DOHH2 (cell line): ENCODE results near the gene FGFR3.
A peak's percentile ranks its signal among the peaks of the same experiment; 100 is the strongest.

Experiments used
- H3F3A ChIP-seq: fragments of 200-600 bp; sonication (generic), shearing (Covaris generic); 2 replicates; pipeline ENCODE4 v1.6.0; 2016; ENCODE audit warnings: antibody characterized with exemption, mild to moderate bottlenecking; ENCODE audit not compliant: control insufficient read depth, insufficient read depth
- H3K27ac ChIP-seq: fragments of 200-600 bp; sonication (generic); 2 replicates; pipeline ENCODE4 v1.5.1; 2014; ENCODE audit warnings: low read depth, mild to moderate bottlenecking, low read length, moderate library complexity
- H3K27me3 ChIP-seq: fragments of 200-600 bp; sonication (generic); 2 replicates; pipeline ENCODE4 v1.6.1; 2014; ENCODE audit warnings: mild to moderate bottlenecking, low read length, mixed read lengths; ENCODE audit not compliant: control insufficient read depth
- H3K36me3 ChIP-seq: fragments of 200-600 bp; sonication (generic); 2 replicates; pipeline ENCODE4 v1.6.1; 2014; ENCODE audit warnings: mild to moderate bottlenecking, low read length, moderate library complexity, mixed read lengths; ENCODE audit not compliant: control insufficient read depth
- H3K4me1 ChIP-seq: fragments of 200-600 bp; sonication (generic); 2 replicates; pipeline ENCODE4 v1.6.1; 2014; ENCODE audit warnings: mild to moderate bottlenecking, low read length, mixed read lengths; ENCODE audit not compliant: control insufficient read depth
- H3K4me2 ChIP-seq: fragments of 200-600 bp; sonication (generic); 2 replicates; pipeline ENCODE4 v1.6.0; 2014; ENCODE audit warnings: mild to moderate bottlenecking, low read length, moderate library complexity
- H3K4me3 ChIP-seq: fragments of 200-600 bp; sonication (generic); 2 replicates; pipeline ENCODE4 v1.5.1; 2014; ENCODE audit warnings: mild to moderate bottlenecking, low read length, mixed read lengths
- H3K79me2 ChIP-seq: fragments of 200-600 bp; sonication (generic); 2 replicates; pipeline ENCODE4 v1.6.1; 2014; ENCODE audit warnings: mild to moderate bottlenecking, low read length, mixed read lengths; ENCODE audit not compliant: control insufficient read depth
- H3K9me2 ChIP-seq: fragments of 200-600 bp; sonication (generic); replicated peaks from 2 replicates; pipeline ENCODE4 v1.6.1; 2014; ENCODE audit warnings: mild to moderate bottlenecking, low read length, mixed read lengths; ENCODE audit not compliant: control insufficient read depth
- H3K9me3 ChIP-seq: fragments of 200-600 bp; sonication (generic); 2 replicates; pipeline ENCODE4 v1.6.1; 2014; ENCODE audit warnings: antibody characterized with exemption, low read length, mixed read lengths; ENCODE audit not compliant: control insufficient read depth, insufficient read depth
- H4K20me1 ChIP-seq: fragments of 200-600 bp; sonication (generic); 2 replicates; pipeline ENCODE4 v1.6.0; 2014; ENCODE audit warnings: low read depth, mild to moderate bottlenecking, antibody characterized with exemption, low read length, moderate library complexity; ENCODE audit not compliant: control insufficient read depth, insufficient read depth
- CTCF ChIP-seq: fragments of 200-600 bp; sonication (generic); IDR thresholded peaks from one replicate; pipeline ENCODE4 v1.5.1; 2014; ENCODE audit warnings: antibody characterized with exemption, mild to moderate bottlenecking, low read depth, low read length; ENCODE audit not compliant: poor library complexity, severe bottlenecking
- EZH2phosphoT487 ChIP-seq: fragments of 200-600 bp; sonication (generic); IDR thresholded peaks from 2 replicates; pipeline ENCODE4 v1.6.1; 2017; ENCODE audit warnings: borderline replicate concordance, mild to moderate bottlenecking, antibody characterized with exemption, low read length, moderate library complexity, mixed read lengths

FGFR3 gene

DNA sequence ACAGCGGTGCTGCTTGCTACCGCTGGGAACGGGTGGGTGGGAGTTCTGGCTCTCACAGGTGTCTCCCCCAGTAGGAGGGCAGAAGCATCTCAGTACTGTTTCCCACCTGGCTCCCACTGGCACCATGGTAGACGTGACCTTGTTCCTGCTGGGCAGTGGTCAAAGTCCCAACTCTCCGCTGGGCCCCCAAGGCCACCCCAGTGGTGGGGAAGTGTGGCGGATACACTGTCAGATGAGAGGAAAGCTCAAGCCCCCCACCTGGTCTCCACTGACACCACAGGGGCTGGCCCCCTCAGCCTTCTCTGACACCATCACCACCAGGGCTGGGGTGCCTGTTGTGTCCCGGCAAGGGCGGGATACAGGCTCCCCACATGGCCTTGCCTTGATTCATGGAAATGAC, 38.2 kb downstream of the FGFR3 start:
- no peak overlapping the region for H3K27ac ChIP-seq
- H3K9me3 ChIP-seq = no peaks in the 10 kb centered on the region
- H4K20me1 ChIP-seq = no peaks in the 10 kb centered on the region; the same call in 1 of the 2 replicates
- no peaks in the 10 kb centered on the region for H3K9me2 ChIP-seq
- no peak overlapping the region for H3K4me2 ChIP-seq
- peaks cover 19% of the 10 kb centered on the region for H3K4me1 ChIP-seq
- no peak overlapping the region for H3K4me3 ChIP-seq
- no peaks in the 10 kb centered on the region for H3K27me3 ChIP-seq
- H3K79me2 ChIP-seq = no peaks in the 10 kb centered on the region; the same call in 1 of the 2 replicates
- no peaks in the 10 kb centered on the region for H3F3A ChIP-seq
- TF ChIP-seq CTCF (no peak), EZH2phosphoT487 (no peak)
- peaks cover 60% of the 10 kb centered on the region for H3K36me3 ChIP-seq

DNA sequence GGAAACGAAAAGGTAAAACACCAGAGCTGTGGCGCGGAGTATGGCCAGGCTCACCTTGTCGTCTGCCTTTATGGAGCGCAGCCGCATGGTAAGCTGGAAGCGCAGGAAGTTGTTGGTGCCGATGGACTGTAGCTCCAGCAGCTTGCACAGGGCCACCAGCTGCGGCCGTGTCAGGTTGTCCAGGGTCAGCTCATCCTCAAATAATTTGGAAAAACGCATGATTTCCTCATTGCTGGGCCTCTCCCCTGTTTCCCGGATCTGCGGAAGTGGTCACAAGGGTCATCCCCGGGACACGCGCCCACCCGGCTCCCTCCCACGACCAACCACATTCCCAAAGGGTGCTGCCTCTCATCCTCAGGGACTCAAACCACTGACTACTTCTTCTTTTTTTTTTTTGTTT, 39.6 kb downstream of the FGFR3 start:
- no peaks in the 10 kb centered on the region; the same call in 1 of the 2 replicates for H3K79me2 ChIP-seq
- H3K4me2 ChIP-seq = no peak overlapping the region
- no peaks in the 10 kb centered on the region for H3K9me3 ChIP-seq
- H3K9me2 ChIP-seq = no peaks in the 10 kb centered on the region
- no peaks in the 10 kb centered on the region; the same call in 1 of the 2 replicates for H4K20me1 ChIP-seq
- H3F3A ChIP-seq = no peaks in the 10 kb centered on the region
- H3K4me1 ChIP-seq = peaks cover 19% of the 10 kb centered on the region
- no peak overlapping the region for H3K4me3 ChIP-seq
- peaks cover 67% of the 10 kb centered on the region for H3K36me3 ChIP-seq
- TF ChIP-seq EZH2phosphoT487 (no peak), CTCF (no peak)
- no peak overlapping the region for H3K27ac ChIP-seq
- H3K27me3 ChIP-seq = no peaks in the 10 kb centered on the region

GRCh38 chr4:1833307-1834046, 40.4 kb downstream of the FGFR3 start:
- peaks cover 70% of the 10 kb centered on the region for H3K36me3 ChIP-seq
- H3K4me3 ChIP-seq = no peak overlapping the region
- no peaks in the 10 kb centered on the region; the same call in 1 of the 2 replicates for H4K20me1 ChIP-seq
- no peak for TF ChIP-seq EZH2phosphoT487
- no peak for TF ChIP-seq CTCF
- H3K27me3 ChIP-seq = no peaks in the 10 kb centered on the region
- peak overlapping the region; percentile 37 for H3K4me2 ChIP-seq
- no peak overlapping the region for H3K27ac ChIP-seq
- no peaks in the 10 kb centered on the region for H3K9me3 ChIP-seq
- H3K4me1 ChIP-seq = peaks cover 19% of the 10 kb centered on the region
- H3F3A ChIP-seq = no peaks in the 10 kb centered on the region
- no peaks in the 10 kb centered on the region; the same call in 1 of the 2 replicates for H3K79me2 ChIP-seq
- H3K9me2 ChIP-seq = no peaks in the 10 kb centered on the region
